Measurements from ENCODE around the gene PTPRM. TPM values are rescaled to one million over a fixed set of nuclear protein-coding genes. Genes with fewer than 3 reads are reported as not detected.

Gene PTPRM
- total RNA-seq, 1 experiment from 2014 or later, result 1.6 TPM

DNA sequence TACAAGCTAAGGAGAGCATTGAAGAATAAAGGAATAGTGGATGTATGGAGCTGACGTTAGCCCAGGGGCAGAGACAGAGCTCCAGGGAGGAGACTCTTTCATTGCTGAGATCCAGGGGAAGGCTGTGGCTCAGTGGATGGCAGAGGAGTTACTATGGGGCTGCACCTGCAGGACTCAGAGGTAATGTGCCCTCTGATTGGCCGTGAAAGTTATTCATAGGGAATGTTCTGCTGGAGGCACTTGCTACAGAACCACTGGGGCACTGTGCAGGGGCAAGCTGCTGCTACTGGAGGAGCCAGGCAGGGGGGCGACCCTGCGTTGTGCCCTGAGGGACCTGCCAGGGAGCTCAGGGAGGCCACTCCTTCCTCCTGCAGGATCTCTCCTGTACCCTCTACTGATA is 199.2 kb downstream of the PTPRM start:
- no peak for TF ChIP-seq SIN3A (IDR thresholded peaks at IDR 0.05; ENCODE audit: borderline replicate concordance, insufficient read depth, low read depth, low read length)
- TF ChIP-seq TCF7L2 (IDR thresholded peaks at IDR 0.05; ENCODE audit: low read depth, low read length), result no peak
- TF ChIP-seq, protein P1, sequence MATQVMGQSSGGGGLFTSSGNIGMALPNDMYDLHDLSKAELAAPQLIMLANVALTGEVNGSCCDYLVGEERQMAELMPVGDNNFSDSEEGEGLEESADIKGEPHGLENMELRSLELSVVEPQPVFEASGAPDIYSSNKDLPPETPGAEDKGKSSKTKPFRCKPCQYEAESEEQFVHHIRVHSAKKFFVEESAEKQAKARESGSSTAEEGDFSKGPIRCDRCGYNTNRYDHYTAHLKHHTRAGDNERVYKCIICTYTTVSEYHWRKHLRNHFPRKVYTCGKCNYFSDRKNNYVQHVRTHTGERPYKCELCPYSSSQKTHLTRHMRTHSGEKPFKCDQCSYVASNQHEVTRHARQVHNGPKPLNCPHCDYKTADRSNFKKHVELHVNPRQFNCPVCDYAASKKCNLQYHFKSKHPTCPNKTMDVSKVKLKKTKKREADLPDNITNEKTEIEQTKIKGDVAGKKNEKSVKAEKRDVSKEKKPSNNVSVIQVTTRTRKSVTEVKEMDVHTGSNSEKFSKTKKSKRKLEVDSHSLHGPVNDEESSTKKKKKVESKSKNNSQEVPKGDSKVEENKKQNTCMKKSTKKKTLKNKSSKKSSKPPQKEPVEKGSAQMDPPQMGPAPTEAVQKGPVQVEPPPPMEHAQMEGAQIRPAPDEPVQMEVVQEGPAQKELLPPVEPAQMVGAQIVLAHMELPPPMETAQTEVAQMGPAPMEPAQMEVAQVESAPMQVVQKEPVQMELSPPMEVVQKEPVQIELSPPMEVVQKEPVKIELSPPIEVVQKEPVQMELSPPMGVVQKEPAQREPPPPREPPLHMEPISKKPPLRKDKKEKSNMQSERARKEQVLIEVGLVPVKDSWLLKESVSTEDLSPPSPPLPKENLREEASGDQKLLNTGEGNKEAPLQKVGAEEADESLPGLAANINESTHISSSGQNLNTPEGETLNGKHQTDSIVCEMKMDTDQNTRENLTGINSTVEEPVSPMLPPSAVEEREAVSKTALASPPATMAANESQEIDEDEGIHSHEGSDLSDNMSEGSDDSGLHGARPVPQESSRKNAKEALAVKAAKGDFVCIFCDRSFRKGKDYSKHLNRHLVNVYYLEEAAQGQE (IDR thresholded peaks at IDR 0.05; ENCODE audit: insufficient read depth in 1 of 2, low read depth in 2 of 2, low read length in 1 of 2), result no peak
- TF ChIP-seq, protein P2, sequence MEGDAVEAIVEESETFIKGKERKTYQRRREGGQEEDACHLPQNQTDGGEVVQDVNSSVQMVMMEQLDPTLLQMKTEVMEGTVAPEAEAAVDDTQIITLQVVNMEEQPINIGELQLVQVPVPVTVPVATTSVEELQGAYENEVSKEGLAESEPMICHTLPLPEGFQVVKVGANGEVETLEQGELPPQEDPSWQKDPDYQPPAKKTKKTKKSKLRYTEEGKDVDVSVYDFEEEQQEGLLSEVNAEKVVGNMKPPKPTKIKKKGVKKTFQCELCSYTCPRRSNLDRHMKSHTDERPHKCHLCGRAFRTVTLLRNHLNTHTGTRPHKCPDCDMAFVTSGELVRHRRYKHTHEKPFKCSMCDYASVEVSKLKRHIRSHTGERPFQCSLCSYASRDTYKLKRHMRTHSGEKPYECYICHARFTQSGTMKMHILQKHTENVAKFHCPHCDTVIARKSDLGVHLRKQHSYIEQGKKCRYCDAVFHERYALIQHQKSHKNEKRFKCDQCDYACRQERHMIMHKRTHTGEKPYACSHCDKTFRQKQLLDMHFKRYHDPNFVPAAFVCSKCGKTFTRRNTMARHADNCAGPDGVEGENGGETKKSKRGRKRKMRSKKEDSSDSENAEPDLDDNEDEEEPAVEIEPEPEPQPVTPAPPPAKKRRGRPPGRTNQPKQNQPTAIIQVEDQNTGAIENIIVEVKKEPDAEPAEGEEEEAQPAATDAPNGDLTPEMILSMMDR (IDR thresholded peaks at IDR 0.05), result no peak
- no peak for TF ChIP-seq POLR2AphosphoS5 (IDR thresholded peaks at IDR 0.05; ENCODE audit: low read depth, low read length)
- Histone ChIP-seq H3K4me3 (ENCODE audit: low read depth in 2 of 2, low read length in 2 of 2) (no peak overlapping the region), H3K36me3 (ENCODE audit: control insufficient read depth, insufficient read depth, low read length) (no peaks in the 10 kb centered on the region), H3K4me1 (ENCODE audit: control insufficient read depth, insufficient read depth, low read length) (no peaks in the 10 kb centered on the region), H3K9me3 (ENCODE audit: control insufficient read depth, insufficient read depth, low read depth, low read length) (no peaks in the 10 kb centered on the region), H3K27ac (ENCODE audit: low read length) (no peak overlapping the region), H3K27me3 (ENCODE audit: control insufficient read depth, insufficient read depth, low read length) (no peaks in the 10 kb centered on the region)
- in situ Hi-C loops (cut with HindIII; ENCODE audit: low pct_unique_long_range_greater_than_20kb, low sequenced_read_pairs), result no loop called here
- CTCF ChIA-PET, result no interaction called here
- BruUV-seq (replicated peaks), result no TSS peak
- POLR2A ChIA-PET, result no interaction called here
- intact Hi-C loops (cut with micrococcal nuclease; ENCODE audit: unreplicated experiment), result no loop called here
- DNase-seq (ENCODE audit: low read depth, low spot score) (no peak), ATAC-seq (no peak)

DNA sequence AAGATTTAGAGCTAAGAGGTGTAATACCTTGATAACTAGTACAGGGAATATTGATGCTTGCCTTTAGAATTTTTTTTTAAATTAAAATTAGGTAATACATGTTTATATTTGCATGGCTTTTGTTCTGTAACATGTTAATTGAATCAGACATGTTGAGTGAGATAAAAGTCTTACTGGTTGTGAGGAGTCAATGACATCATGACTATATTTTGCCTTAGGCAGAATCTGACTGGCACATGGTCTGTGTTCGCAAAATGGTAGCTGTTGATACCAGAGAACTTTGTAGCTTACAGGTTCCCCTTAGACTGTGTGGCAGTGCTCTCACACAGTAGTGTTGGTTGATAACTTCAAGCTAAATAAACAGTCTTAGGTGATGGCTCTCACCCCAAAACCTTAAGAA is 199.7 kb downstream of the PTPRM start:
- no peak for DNase-seq (ENCODE audit: low read depth, low spot score)
- intact Hi-C loops (cut with micrococcal nuclease; ENCODE audit: unreplicated experiment) (no loop called here), in situ Hi-C loops (cut with HindIII; ENCODE audit: low pct_unique_long_range_greater_than_20kb, low sequenced_read_pairs) (no loop called here)
- POLR2A ChIA-PET, result no interaction called here
- no peak overlapping the region for H3K27ac ChIP-seq (ENCODE audit: low read length)
- H3K9me3 ChIP-seq (ENCODE audit: control insufficient read depth, insufficient read depth, low read depth, low read length), result no peaks in the 10 kb centered on the region
- BruUV-seq (replicated peaks), result no TSS peak
- H3K4me3 ChIP-seq (ENCODE audit: low read depth in 2 of 2, low read length in 2 of 2), result no peak overlapping the region
- no peaks in the 10 kb centered on the region for H3K27me3 ChIP-seq (ENCODE audit: control insufficient read depth, insufficient read depth, low read length)
- TF ChIP-seq, protein P1 (IDR thresholded peaks at IDR 0.05; ENCODE audit: insufficient read depth in 1 of 2, low read depth in 2 of 2, low read length in 1 of 2), result no peak
- TF ChIP-seq, protein P2 (IDR thresholded peaks at IDR 0.05), result no peak
- TF ChIP-seq TCF7L2 (IDR thresholded peaks at IDR 0.05; ENCODE audit: low read depth, low read length), result no peak
- no peak for TF ChIP-seq POLR2AphosphoS5 (IDR thresholded peaks at IDR 0.05; ENCODE audit: low read depth, low read length)
- TF ChIP-seq SIN3A (IDR thresholded peaks at IDR 0.05; ENCODE audit: borderline replicate concordance, insufficient read depth, low read depth, low read length), result no peak
- CTCF ChIA-PET, result no interaction called here
- no peak for ATAC-seq
- H3K36me3 ChIP-seq (ENCODE audit: control insufficient read depth, insufficient read depth, low read length), result no peaks in the 10 kb centered on the region
- H3K4me1 ChIP-seq (ENCODE audit: control insufficient read depth, insufficient read depth, low read length), result no peaks in the 10 kb centered on the region

Measured in Panc1 (cell line).